ENCODE data around the gene PRKCA.

PRKCA gene

DNA sequence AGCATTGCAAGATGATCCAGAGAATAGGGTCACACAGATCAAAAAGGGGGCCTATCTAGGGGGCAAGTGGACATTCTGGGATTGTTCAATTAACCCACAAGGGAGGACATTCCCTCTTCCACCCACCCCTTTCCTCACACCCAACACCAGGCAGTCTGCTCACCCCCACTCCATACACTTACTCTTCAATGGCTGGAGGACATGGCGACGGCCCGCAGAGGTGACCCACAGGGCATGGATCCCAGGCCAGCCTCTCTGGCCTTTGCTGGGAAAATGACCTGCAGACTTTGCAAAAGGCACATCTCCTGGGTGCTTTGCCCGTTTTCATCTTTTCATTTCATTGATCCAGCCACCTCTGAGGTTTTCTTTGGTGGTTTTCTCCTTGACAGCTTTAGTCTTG, 530.8 kb downstream of the PRKCA start:
- Histone ChIP-seq H3K9me3 (ENCODE audit: control insufficient read depth, insufficient read depth, low read length) (no peaks in the 10 kb centered on the region), H3K9ac (ENCODE audit: low read depth, low read length) (no peak overlapping the region), H3K36me3 (ENCODE audit: insufficient read depth, low read length) (no peaks in the 10 kb centered on the region), H3K4me1 (ENCODE audit: insufficient read depth, low read length) (peaks cover 15% of the 10 kb centered on the region)

DNA sequence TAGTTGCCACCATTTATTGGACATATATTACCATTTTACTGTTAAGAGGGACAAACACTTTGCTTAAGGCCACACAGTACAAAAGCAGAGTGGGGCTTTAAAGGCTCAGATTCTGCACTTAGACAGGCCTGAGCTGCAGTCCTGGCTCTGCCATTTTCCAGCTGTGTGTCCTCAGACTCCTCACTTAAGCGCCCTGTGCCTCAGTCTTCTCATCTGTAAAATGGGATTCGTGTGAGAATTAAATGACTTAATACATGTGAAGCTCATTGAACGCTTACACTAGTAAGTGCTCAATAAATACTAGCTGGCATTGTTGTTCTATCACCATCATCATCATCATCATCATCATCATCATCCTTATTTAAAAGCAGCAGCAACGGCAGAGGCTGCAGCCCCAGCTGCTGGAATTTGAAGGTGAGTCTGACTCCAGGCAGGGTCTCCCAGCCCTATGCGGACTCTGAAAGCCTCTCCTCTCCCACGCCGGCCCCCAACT, 532.1 kb downstream of the PRKCA start:
- peaks cover 9% of the 10 kb centered on the region for H3K4me1 ChIP-seq (ENCODE audit: insufficient read depth, low read length)
- H3K9ac ChIP-seq (ENCODE audit: low read depth, low read length): peak overlapping the region; percentile 44; the same call in 1 of the 2 replicates
- no peaks in the 10 kb centered on the region for H3K36me3 ChIP-seq (ENCODE audit: insufficient read depth, low read length)
- no peaks in the 10 kb centered on the region for H3K9me3 ChIP-seq (ENCODE audit: control insufficient read depth, insufficient read depth, low read length)

- H3K36me3 ChIP-seq (ENCODE audit: insufficient read depth, low read length): no peaks in the 10 kb centered on the region
- no peaks in the 10 kb centered on the region for H3K9me3 ChIP-seq (ENCODE audit: control insufficient read depth, insufficient read depth, low read length)
- H3K9ac ChIP-seq (ENCODE audit: low read depth, low read length): peak within 1 kb of the TSS; percentile 61; the same call in 1 of the 2 replicates
- H3K4me1 ChIP-seq (ENCODE audit: insufficient read depth, low read length): peaks cover 8% of the 10 kb centered on the region
Measured at GRCh38 chr17:66834919-66835454, 532.6 kb downstream of the PRKCA start, which contains the start of gene CACNG5. Gene CACNG5 (plus strand): TSS chr17:66835117. CDS start chr17:66877333, 42,216 bp downstream.

DNA sequence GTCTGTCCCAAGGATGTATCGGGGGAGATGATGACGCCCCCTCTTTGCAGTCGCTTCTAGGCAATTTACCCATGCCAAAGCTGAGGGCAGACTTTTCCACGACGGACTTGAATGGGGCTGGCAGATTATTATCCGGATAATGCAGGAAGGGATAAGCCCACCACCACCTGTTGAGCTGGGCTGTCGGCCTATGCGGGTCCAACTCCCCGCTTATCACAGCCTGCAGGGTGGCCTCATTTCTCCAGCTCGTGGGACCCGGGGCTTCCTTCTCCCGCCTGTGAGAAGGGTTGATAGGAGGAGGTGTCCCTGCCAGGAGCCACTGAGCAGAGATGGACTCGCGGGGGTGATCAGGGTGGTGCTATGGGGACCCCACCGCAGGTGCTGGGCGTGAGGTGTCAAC, 533.1 kb downstream of the PRKCA start:
- peak overlapping the region; percentile 61; the same call in 1 of the 2 replicates for H3K9ac ChIP-seq (ENCODE audit: low read depth, low read length)
- peaks cover 3% of the 10 kb centered on the region for H3K4me1 ChIP-seq (ENCODE audit: insufficient read depth, low read length)
- H3K9me3 ChIP-seq (ENCODE audit: control insufficient read depth, insufficient read depth, low read length): no peaks in the 10 kb centered on the region
- H3K36me3 ChIP-seq (ENCODE audit: insufficient read depth, low read length): no peaks in the 10 kb centered on the region

DNA sequence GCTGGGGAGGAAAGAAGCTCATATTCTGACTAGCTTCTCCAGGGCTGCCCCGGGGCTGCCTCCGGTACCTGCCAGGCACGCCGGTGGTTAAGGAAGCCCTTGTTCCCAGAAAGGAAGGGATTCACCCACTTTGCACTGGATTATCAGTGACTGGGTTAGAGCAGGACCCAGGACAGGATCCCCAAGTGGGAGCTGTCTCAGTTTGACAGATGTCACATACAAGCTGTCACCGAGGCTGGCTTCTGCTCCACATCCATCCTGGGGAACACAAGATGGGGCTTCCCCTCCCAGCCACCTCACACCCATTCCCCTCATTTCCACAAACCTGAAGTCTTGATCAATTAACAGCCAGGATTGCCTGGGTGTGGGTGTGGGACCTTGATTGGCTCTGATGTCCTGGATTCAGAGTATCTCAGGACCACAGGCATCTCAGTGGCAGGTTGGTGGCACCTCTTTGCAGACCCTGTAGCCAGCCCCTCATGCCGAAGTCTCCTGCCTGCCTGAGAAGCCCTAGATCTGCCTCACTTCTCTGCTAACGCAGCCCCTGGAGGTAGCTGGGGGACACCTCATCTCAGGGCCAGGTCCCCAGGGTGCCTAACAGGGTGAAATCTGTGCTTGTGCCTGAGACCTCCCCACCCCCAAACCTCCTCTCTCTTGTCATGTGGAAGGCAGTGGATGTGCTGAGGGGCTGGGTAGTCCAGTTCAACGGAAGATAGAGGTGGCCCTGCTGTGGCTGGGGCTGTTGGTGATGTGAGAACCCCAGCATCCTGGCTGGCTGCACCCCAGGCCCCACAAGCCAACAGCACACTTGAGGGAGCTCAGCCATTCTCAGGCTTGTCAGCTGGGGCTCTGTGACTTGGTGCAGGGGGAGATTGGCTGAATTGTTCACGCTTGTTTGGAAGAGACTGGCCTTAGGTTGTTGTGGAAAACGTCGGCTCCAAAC, 533.9 kb downstream of the PRKCA start:
- H3K4me1 ChIP-seq (ENCODE audit: insufficient read depth, low read length): no peaks in the 10 kb centered on the region

DNA sequence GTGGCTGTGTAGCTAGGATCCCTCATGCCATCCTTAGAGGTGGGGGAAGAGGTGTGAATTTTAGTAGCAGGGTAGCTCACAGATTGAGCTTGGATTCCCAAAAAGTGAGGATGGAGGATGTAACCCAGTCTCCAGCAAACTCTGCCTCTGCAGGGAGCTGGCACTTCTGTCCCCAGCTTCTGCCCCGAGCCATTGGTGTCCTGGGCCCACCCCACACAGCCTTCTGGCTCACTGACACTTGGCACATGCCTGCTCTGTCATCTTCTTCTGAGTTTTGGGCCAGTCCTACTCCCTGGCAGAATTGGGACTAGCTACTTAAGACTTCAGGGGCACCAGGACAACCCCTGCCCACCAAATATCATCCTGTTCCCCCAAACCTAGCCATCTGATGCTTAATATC, 534.8 kb downstream of the PRKCA start:
- H3K4me1 ChIP-seq (ENCODE audit: insufficient read depth, low read length): no peaks in the 10 kb centered on the region
- no peaks in the 10 kb centered on the region for H3K36me3 ChIP-seq (ENCODE audit: insufficient read depth, low read length)
- no peak overlapping the region for H3K9ac ChIP-seq (ENCODE audit: low read depth, low read length)
- no peaks in the 10 kb centered on the region for H3K9me3 ChIP-seq (ENCODE audit: control insufficient read depth, insufficient read depth, low read length)

More for the DNA sequence above, 533.9 kb downstream of the PRKCA start:
- H3K36me3 ChIP-seq (ENCODE audit: insufficient read depth, low read length): no peaks in the 10 kb centered on the region
- no peaks in the 10 kb centered on the region for H3K9me3 ChIP-seq (ENCODE audit: control insufficient read depth, insufficient read depth, low read length)
- no peak overlapping the region for H3K9ac ChIP-seq (ENCODE audit: low read depth, low read length)

GRCh38 chr17:66837885-66838665, 535.7 kb downstream of the PRKCA start:
- H3K36me3 ChIP-seq (ENCODE audit: insufficient read depth, low read length): no peaks in the 10 kb centered on the region
- H3K9ac ChIP-seq (ENCODE audit: low read depth, low read length): no peak overlapping the region
- H3K4me1 ChIP-seq (ENCODE audit: insufficient read depth, low read length): no peaks in the 10 kb centered on the region
- no peaks in the 10 kb centered on the region for H3K9me3 ChIP-seq (ENCODE audit: control insufficient read depth, insufficient read depth, low read length)

DNA sequence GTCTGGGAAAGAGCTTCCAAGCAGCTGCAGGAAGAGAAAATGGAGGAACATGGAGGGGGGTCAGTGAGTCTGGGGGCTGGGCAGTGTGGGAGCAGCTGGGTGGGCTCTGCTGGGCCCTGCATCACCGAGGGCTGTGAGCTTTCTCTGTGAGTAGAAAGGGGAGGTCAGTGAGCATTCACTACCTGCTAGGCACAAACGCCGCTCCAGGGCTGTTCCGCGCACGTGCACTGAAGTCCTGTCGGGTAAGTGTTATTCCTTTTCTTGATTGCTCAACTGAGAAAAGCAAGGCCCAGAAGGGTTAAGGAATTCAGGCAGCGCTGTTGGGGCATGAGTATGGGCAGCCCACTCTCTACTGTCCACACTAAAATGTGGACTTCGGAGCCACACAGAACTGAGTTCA, 537.2 kb downstream of the PRKCA start:
- H3K9me3 ChIP-seq (ENCODE audit: control insufficient read depth, insufficient read depth, low read length): no peaks in the 10 kb centered on the region
- H3K36me3 ChIP-seq (ENCODE audit: insufficient read depth, low read length): no peaks in the 10 kb centered on the region
- no peaks in the 10 kb centered on the region for H3K4me1 ChIP-seq (ENCODE audit: insufficient read depth, low read length)
- no peak overlapping the region for H3K9ac ChIP-seq (ENCODE audit: low read depth, low read length)

DNA sequence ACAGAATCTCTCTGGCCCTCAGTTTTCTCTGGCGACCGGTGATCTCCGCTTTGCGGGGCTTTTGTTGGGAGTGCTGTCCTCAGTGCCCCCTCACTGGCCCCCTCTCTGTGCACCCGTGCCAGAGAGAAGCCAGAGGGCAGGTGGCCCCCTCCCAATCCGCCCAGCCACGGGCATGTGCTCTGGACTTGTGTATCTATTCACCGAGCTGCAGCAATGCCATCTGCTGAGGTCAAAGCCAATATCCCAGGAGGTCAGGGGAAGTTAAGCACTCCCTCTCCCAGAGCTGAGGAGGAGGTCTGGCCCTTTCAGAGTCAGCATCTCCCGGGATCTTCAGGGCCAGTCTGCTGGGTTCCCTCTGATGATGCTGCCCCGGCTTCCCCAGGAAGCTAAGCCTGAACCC, 537.6 kb downstream of the PRKCA start:
- H3K9ac ChIP-seq (ENCODE audit: low read depth, low read length): no peak overlapping the region
- H3K9me3 ChIP-seq (ENCODE audit: control insufficient read depth, insufficient read depth, low read length): no peaks in the 10 kb centered on the region
- H3K4me1 ChIP-seq (ENCODE audit: insufficient read depth, low read length): no peaks in the 10 kb centered on the region
- H3K36me3 ChIP-seq (ENCODE audit: insufficient read depth, low read length): no peaks in the 10 kb centered on the region

GRCh38 chr17:66841328-66841727, 538.9 kb downstream of the PRKCA start:
- Histone ChIP-seq H3K36me3 (ENCODE audit: insufficient read depth, low read length) (no peaks in the 10 kb centered on the region), H3K4me1 (ENCODE audit: insufficient read depth, low read length) (no peaks in the 10 kb centered on the region), H3K9ac (ENCODE audit: low read depth, low read length) (no peak overlapping the region), H3K9me3 (ENCODE audit: control insufficient read depth, insufficient read depth, low read length) (no peaks in the 10 kb centered on the region)

DNA sequence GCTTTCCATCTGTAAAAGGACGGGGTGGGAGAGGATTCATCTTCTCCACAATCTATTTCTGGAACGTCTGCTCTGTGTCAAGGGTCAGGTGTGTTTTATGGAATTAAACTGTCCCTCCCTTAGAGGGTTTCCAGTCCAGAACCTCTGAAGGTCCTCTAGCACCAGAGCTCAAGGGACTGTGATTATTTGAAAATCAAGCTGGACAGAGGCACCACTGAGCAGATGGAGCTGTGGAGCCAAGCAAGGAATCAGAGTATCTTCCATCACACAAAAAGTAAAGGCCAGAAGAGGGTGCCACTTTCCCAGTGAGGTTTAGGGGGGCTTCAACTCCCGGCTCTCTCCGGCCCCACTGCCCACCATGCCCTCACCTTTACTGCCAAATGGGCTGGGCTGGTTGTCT, 539.3 kb downstream of the PRKCA start:
- Histone ChIP-seq H3K9me3 (ENCODE audit: control insufficient read depth, insufficient read depth, low read length) (no peaks in the 10 kb centered on the region), H3K36me3 (ENCODE audit: insufficient read depth, low read length) (no peaks in the 10 kb centered on the region), H3K4me1 (ENCODE audit: insufficient read depth, low read length) (no peaks in the 10 kb centered on the region), H3K9ac (ENCODE audit: low read depth, low read length) (no peak overlapping the region)

DNA sequence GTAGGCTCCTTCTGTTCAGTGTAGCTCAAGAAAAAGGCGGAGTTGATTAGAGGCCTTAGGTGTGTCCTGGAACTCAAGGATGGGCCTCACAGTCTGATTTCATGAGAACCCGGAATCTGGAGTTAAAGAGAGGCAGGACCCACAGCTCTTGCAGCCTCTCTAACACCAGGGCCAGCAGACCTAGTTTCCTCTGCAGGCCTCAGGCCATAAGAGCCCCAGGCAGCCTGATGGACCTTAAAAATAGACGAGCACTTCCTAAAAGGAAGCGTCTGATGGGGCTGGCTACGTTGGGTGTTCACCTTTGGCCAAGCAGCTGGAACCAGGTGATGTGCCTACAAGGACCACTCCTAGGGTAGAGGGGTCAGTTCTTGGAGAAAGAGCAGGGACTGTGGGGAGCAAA, 540.1 kb downstream of the PRKCA start:
- no peak overlapping the region for H3K9ac ChIP-seq (ENCODE audit: low read depth, low read length)
- no peaks in the 10 kb centered on the region for H3K4me1 ChIP-seq (ENCODE audit: insufficient read depth, low read length)
- H3K36me3 ChIP-seq (ENCODE audit: insufficient read depth, low read length): no peaks in the 10 kb centered on the region
- H3K9me3 ChIP-seq (ENCODE audit: control insufficient read depth, insufficient read depth, low read length): no peaks in the 10 kb centered on the region; the same call in 1 of the 2 replicates

DNA sequence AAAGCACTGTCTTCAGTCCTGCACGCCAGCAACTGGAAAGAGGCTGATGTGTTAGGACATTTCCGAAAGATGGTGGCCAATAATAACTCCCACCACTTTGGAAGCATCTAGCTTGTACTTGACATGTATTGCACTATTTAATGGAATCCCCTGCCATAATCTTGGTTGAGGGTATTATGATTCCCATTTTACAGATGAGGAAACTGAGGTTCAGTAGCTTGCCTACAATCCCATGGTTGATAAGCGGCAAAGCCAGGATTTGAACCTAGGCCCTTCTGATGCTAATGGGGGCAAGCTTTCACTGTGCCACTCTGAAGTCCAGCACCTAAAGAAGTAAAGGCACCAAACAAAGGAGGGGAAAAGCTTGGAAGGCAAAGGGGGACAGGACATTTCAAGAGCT, 540.5 kb downstream of the PRKCA start:
- Histone ChIP-seq H3K36me3 (ENCODE audit: insufficient read depth, low read length) (no peaks in the 10 kb centered on the region), H3K4me1 (ENCODE audit: insufficient read depth, low read length) (no peaks in the 10 kb centered on the region), H3K9me3 (ENCODE audit: control insufficient read depth, insufficient read depth, low read length) (no peaks in the 10 kb centered on the region; the same call in 1 of the 2 replicates), H3K9ac (ENCODE audit: low read depth, low read length) (no peak overlapping the region)

GRCh38 chr17:66843627-66844026, 541.2 kb downstream of the PRKCA start:
- H3K9me3 ChIP-seq (ENCODE audit: control insufficient read depth, insufficient read depth, low read length): no peaks in the 10 kb centered on the region; the same call in 1 of the 2 replicates
- no peak overlapping the region for H3K9ac ChIP-seq (ENCODE audit: low read depth, low read length)
- H3K36me3 ChIP-seq (ENCODE audit: insufficient read depth, low read length): no peaks in the 10 kb centered on the region
- no peaks in the 10 kb centered on the region for H3K4me1 ChIP-seq (ENCODE audit: insufficient read depth, low read length)
